Kidney (tissue), 14 donors: ENCODE measurements around the gene IL1RAPL1. TPM values are rescaled to one million over a fixed set of nuclear protein-coding genes. Genes with fewer than 3 reads are reported as not detected.

Source experiments
- DNase-seq, 5 donors: peaks; one replicate each; pipeline ENCODE4 v3.0.0-alpha.2; 2013 to 2020
- FAIRE-seq: peaks from 2 replicates; lab custom pipeline; 2012; peaks lifted over from hg19 to GRCh38; lab: Jason Lieb, UNC
- H3K27ac ChIP-seq, 2 donors: one replicate each; pipeline ENCODE4 v1.7.0; 2013; ENCODE audit warnings: low read depth in 2 of 2, low read length in 2 of 2, inconsistent platforms in 1 of 2
- H3K27me3 ChIP-seq: one replicate; pipeline ENCODE4 v1.7.1; 2013; ENCODE audit warnings: low read length, inconsistent platforms; ENCODE audit not compliant: control insufficient read depth, insufficient read depth
- H3K36me3 ChIP-seq, 3 donors: one replicate each; pipeline versions ENCODE4 v1.7.0 to v1.7.1; 2013; ENCODE audit warnings: low read length in 3 of 3, control low read depth in 1 of 3, inconsistent platforms in 1 of 3; ENCODE audit not compliant: insufficient read depth in 3 of 3, control insufficient read depth in 2 of 3
- H3K4me1 ChIP-seq, 3 donors: one replicate each; pipeline versions ENCODE4 v1.7.0 to v1.7.1; 2013; ENCODE audit warnings: low read length in 3 of 3, inconsistent platforms in 1 of 3, low read depth in 1 of 3; ENCODE audit not compliant: control insufficient read depth in 2 of 3, insufficient read depth in 2 of 3
- H3K4me3 ChIP-seq, 3 donors: one replicate each; pipeline versions ENCODE4 v1.7.0 to v1.8.1; 2013; ENCODE audit warnings: low read length in 3 of 3, control low read depth in 1 of 3, inconsistent platforms in 1 of 3
- H3K9ac ChIP-seq, 3 donors: one replicate each; pipeline versions ENCODE4 v1.7.0 to v1.7.1; 2013; ENCODE audit warnings: low read length in 3 of 3, control low read depth in 1 of 3, inconsistent platforms in 1 of 3
- H3K9me3 ChIP-seq, 3 donors: one replicate each; pipeline versions ENCODE4 v1.7.0 to v1.7.1; 2013; ENCODE audit warnings: low read length in 3 of 3, control low read depth in 1 of 3, inconsistent platforms in 1 of 3; ENCODE audit not compliant: control insufficient read depth in 2 of 3, insufficient read depth in 1 of 3
- intact Hi-C: fragments of 100-400 bp; cut with DNase I; formaldehyde crosslinking; loops from one replicate; pipeline ENCODE4 v1.11.1; 2022
- polyA plus RNA-seq: library from polyadenylated mRNA; stranded (reverse); fragments of 350-450 nt; fragmentation: Illumina TruSeq; extraction: RNeasy Lipid Tissue Mini Kit (QIAGEN cat#74804); gene quantifications from one replicate; pipeline ENCODE4 v1.2.3, GENCODE V29; 2014; ENCODE audit warnings: low read depth, low replicate concordance; ENCODE audit not compliant: insufficient read depth
- total RNA-seq: library from RNA; stranded (reverse); fragmentation: NEBNext Ultra II Directional; extraction: Animal tissue kit (Norgen Biotek cat#: 25700); gene quantifications from one replicate; pipeline ENCODE4 v1.2.1, GENCODE V29; 2021
- TF ChIP-seq, protein P1 (sequence below): IDR thresholded peaks from 3 replicates; pipeline ENCODE4 v1.5.1; 2012; ENCODE audit warnings: mild to moderate bottlenecking, moderate library complexity, borderline replicate concordance; ENCODE audit not compliant: insufficient read depth; ENCODE audit errors: extremely low read depth
- donor health status: control.
- donor health status: control.
- donor health status: control.
- donor health status: control.
- donor health status: control.
- donor health status: DM: yes; HTN: yes; CAD: no.
- donor health status: Normal renal cell carcinoma (clear cell type).

The IL1RAPL1 gene
- total and polyA plus RNA-seq, 2 donors from 2014 or later, result 0.19 TPM; not detected in 1

DNA sequence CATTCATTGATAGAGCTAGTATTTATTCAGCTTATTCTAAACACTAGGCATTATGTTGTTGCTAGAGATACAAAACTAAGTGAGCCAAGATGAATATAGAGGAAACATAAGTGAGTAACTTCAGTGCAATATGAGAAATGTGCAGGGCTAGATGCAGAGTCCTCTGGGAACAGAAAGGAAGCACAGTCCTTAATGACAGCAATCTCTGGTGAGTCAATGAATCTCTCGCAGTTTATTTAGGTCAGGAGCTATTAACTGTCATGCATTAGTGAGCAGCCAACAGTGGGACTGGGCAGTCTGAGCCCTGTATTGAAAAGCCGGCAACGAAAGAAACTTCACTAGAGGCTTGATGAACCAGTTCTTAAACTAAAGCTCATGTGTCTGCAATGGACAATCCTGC, 1030.0 kb downstream of the IL1RAPL1 start:
- TF ChIP-seq, protein P1, sequence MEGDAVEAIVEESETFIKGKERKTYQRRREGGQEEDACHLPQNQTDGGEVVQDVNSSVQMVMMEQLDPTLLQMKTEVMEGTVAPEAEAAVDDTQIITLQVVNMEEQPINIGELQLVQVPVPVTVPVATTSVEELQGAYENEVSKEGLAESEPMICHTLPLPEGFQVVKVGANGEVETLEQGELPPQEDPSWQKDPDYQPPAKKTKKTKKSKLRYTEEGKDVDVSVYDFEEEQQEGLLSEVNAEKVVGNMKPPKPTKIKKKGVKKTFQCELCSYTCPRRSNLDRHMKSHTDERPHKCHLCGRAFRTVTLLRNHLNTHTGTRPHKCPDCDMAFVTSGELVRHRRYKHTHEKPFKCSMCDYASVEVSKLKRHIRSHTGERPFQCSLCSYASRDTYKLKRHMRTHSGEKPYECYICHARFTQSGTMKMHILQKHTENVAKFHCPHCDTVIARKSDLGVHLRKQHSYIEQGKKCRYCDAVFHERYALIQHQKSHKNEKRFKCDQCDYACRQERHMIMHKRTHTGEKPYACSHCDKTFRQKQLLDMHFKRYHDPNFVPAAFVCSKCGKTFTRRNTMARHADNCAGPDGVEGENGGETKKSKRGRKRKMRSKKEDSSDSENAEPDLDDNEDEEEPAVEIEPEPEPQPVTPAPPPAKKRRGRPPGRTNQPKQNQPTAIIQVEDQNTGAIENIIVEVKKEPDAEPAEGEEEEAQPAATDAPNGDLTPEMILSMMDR, result no peak
- Histone ChIP-seq H3K36me3 (no peaks in the 10 kb centered on the region), H3K4me3 (no peak overlapping the region), H3K27ac (no peak overlapping the region), H3K9me3 (no peaks in the 10 kb centered on the region), H3K27me3 (no peaks in the 10 kb centered on the region), H3K4me1 (no peaks in the 10 kb centered on the region), H3K9ac (no peak overlapping the region)
- intact Hi-C loops, result no loop called here
- DNase-seq (peak in 2 of 5 donors; percentile 14 to 27), FAIRE-seq (no peak)

DNA sequence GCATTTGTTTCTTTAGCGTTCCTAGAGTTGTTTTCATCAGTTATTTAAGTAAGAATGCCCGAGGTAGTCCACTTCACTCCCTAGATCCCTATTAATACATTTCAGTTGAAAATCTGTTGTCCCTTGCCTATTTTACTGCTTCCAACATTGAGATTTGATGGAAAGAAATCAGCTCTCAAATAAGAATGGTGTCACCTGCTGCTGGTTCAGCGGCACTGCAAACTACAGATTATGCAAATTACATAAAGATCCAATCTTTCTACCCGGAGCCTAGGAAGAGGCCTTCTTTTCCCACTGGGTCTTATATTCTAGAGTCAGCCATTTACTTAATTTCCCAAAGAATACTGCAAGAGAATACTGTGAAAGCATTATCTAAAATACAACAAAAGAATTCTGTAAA, 1030.5 kb downstream of the IL1RAPL1 start:
- no peak for FAIRE-seq

DNA sequence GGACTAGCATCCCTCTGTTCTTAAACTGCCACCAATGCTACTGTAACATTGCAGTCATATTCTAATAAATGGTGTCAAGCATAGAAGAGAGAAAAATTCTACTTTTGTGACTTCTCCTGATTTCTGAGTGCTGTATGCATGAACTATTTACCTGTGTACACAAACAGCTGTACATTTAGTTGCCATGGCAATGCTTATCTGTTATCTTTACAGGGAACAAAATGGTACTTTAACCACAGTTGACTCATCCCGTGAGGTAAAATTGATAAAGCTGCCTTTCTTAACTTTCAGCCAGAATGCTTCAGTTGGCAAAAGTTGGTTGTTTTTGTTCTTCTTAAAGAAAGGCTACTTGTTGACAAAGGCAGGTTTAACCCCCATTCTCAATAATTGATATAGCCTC, 1040.6 kb downstream of the IL1RAPL1 start:
- no peak overlapping the region for H3K4me3 ChIP-seq
- intact Hi-C loops, result no loop called here
- DNase-seq (no peak), FAIRE-seq (no peak)
- no peak overlapping the region for H3K27ac ChIP-seq
- H3K9me3 ChIP-seq, result no peaks in the 10 kb centered on the region
- H3K27me3 ChIP-seq, result no peaks in the 10 kb centered on the region
- no peak overlapping the region for H3K9ac ChIP-seq
- no peaks in the 10 kb centered on the region for H3K36me3 ChIP-seq
- H3K4me1 ChIP-seq, result no peaks in the 10 kb centered on the region
- TF ChIP-seq, protein P1, result no peak

More for the DNA sequence above, 1030.5 kb downstream of the IL1RAPL1 start:
- Histone ChIP-seq H3K9me3 (no peaks in the 10 kb centered on the region), H3K27me3 (no peaks in the 10 kb centered on the region), H3K9ac (no peak overlapping the region), H3K36me3 (no peaks in the 10 kb centered on the region), H3K4me3 (no peak overlapping the region), H3K27ac (no peak overlapping the region), H3K4me1 (no peaks in the 10 kb centered on the region)
- intact Hi-C loops, result no loop called here
- DNase-seq, result peak in 1 of 5 donors; percentile 3
- TF ChIP-seq, protein P1, result no peak

DNA sequence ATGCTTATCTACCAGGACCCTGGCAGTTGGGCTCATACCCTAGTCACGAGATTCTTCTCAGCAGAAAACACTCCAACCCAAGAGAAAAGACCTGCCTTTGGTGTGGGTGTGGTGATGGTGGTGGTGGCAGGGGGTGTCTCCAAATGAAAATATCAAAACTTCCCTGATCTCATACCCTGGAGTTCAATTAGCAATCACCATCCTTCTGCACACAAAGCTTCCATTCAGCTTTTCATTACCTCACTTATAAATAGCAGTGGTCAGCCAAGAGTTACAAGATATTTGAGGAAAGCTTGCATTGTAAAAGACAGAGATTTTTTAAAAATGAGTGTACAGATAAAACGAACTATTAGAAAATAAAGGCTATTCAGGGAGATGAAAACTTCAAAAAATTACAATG, 1047.3 kb downstream of the IL1RAPL1 start:
- Histone ChIP-seq H3K27ac (no peak overlapping the region), H3K27me3 (no peaks in the 10 kb centered on the region), H3K9me3 (no peaks in the 10 kb centered on the region), H3K9ac (no peak overlapping the region), H3K4me3 (no peak overlapping the region), H3K36me3 (no peaks in the 10 kb centered on the region), H3K4me1 (no peaks in the 10 kb centered on the region)
- DNase-seq (no peak), FAIRE-seq (no peak)
- TF ChIP-seq, protein P1, result no peak
- intact Hi-C loops, result no loop called here
